Measurements from ENCODE around the gene TMIGD2.

TMIGD2 gene

GRCh38 chr19:4305257-4305612 lies 3.0 kb upstream of the TMIGD2 start:
- in situ Hi-C loops (cut with MboI; ENCODE audit: low pct_unique_long_range_greater_than_20kb, low sequenced_read_pairs, unreplicated experiment): no loop called here

GRCh38 chr19:4304538-4305256 lies 2.5 kb upstream of the TMIGD2 start, which contains the start of gene FSD1:
TSS of gene FSD1 (plus strand) at chr19:4304598. CDS start at chr19:4304747, 149 bp downstream.
- no peak for TF ChIP-seq CTCF (IDR thresholded peaks at IDR 0.05; ENCODE audit: extremely low read depth, insufficient read depth, missing control alignments)
- peak; percentile 99 for DNase-seq (ENCODE audit: low spot score)
- in situ Hi-C loops (cut with MboI; ENCODE audit: low pct_unique_long_range_greater_than_20kb, low sequenced_read_pairs, unreplicated experiment): no loop called here

More at GRCh38 chr19:4305257-4305612, 3.0 kb upstream of the TMIGD2 start:
- no peak for DNase-seq (ENCODE audit: low spot score)
- TF ChIP-seq CTCF (IDR thresholded peaks at IDR 0.05; ENCODE audit: extremely low read depth, insufficient read depth, missing control alignments): no peak

- in situ Hi-C loops (cut with MboI; ENCODE audit: low pct_unique_long_range_greater_than_20kb, low sequenced_read_pairs, unreplicated experiment): no loop called here
- TF ChIP-seq CTCF (IDR thresholded peaks at IDR 0.05; ENCODE audit: extremely low read depth, insufficient read depth, missing control alignments): no peak
- no peak for DNase-seq (ENCODE audit: low spot score)
These were observed 1.8 kb upstream of the TMIGD2 start for GRCh38 chr19:4303819-4304537.

- in situ Hi-C loops (cut with MboI; ENCODE audit: low pct_unique_long_range_greater_than_20kb, low sequenced_read_pairs, unreplicated experiment): no loop called here
- no peak for TF ChIP-seq CTCF (IDR thresholded peaks at IDR 0.05; ENCODE audit: extremely low read depth, insufficient read depth, missing control alignments)
- DNase-seq (ENCODE audit: low spot score): no peak
These were observed 473 bp downstream of the TMIGD2 start for GRCh38 chr19:4301590-4302242.

GRCh38 chr19:4300589-4300988 lies 1.6 kb downstream of the TMIGD2 start:
- TF ChIP-seq CTCF (IDR thresholded peaks at IDR 0.05; ENCODE audit: extremely low read depth, insufficient read depth, missing control alignments): no peak
- in situ Hi-C loops (cut with MboI; ENCODE audit: low pct_unique_long_range_greater_than_20kb, low sequenced_read_pairs, unreplicated experiment): no loop called here
- no peak for DNase-seq (ENCODE audit: low spot score)

GRCh38 chr19:4298810-4299550 lies 3.2 kb downstream of the TMIGD2 start:
- in situ Hi-C loops (cut with MboI; ENCODE audit: low pct_unique_long_range_greater_than_20kb, low sequenced_read_pairs, unreplicated experiment): no loop called here
- DNase-seq (ENCODE audit: low spot score): no peak
- TF ChIP-seq CTCF (IDR thresholded peaks at IDR 0.05; ENCODE audit: extremely low read depth, insufficient read depth, missing control alignments): no peak

Data from GM13977 (cell line).